Stimulated activated CD4-positive, alpha-beta T cell treated with anti-CD3 and anti-CD28 coated beads, Interleukin-15, amount 100 ng/mL, for 1 hour (primary cell): ENCODE measurements around the gene NLGN1.

Source experiments
- DNase-seq, 2 donors: peaks; one replicate each; pipeline ENCODE4 v3.0.0-alpha.2; 2020; ENCODE audit warnings: low read depth in 1 of 2, low spot score in 1 of 2

Gene NLGN1

GRCh38 chr3:173750591-173750990 is 353.0 kb downstream of the NLGN1 start:
- DNase-seq = no peak

DNA sequence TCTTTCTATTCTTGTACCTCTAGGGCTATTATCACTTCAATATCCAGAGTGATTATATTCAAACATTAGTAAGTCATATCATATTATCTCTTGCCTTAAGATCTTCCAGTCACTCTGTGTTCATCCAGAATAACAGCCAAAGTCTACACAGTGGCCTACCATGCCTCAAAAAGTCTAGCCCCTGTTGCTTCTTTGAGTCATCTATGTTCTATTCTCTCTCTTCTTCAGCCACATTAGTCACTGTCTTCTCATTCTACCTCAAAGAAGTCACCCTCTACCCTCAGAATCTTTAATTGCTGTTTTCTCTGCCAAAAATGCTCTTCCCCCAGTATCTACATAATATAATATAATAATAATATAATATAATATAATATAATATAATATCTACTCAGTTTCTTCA is 356.0 kb downstream of the NLGN1 start:
- no peak for DNase-seq

GRCh38 chr3:173755161-173755560 is 357.6 kb downstream of the NLGN1 start:
- no peak for DNase-seq

DNA sequence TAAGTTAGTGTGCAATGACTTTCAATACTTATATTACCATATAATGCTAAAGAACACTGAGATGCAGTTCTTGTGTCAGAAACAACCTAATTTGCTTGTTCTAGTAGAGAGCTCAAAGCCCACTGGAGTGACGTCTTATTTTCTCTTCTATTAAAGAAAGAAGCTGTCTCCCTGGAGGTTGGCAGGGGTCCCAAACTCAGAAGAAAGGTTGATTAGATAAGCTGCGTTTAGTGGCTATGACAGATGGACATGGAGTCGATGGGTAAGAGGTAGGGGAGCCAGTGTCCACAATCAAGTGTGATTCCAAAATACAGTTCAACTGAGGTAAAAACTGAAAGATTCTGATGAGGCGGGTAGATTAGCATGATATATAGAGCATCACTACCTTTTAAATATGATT is 363.6 kb downstream of the NLGN1 start:
- DNase-seq = no peak

- DNase-seq = no peak
These were observed 365.0 kb downstream of the NLGN1 start for GRCh38 chr3:173762501-173762900.

GRCh38 chr3:173770011-173770410 is 372.5 kb downstream of the NLGN1 start:
- DNase-seq = no peak

DNA sequence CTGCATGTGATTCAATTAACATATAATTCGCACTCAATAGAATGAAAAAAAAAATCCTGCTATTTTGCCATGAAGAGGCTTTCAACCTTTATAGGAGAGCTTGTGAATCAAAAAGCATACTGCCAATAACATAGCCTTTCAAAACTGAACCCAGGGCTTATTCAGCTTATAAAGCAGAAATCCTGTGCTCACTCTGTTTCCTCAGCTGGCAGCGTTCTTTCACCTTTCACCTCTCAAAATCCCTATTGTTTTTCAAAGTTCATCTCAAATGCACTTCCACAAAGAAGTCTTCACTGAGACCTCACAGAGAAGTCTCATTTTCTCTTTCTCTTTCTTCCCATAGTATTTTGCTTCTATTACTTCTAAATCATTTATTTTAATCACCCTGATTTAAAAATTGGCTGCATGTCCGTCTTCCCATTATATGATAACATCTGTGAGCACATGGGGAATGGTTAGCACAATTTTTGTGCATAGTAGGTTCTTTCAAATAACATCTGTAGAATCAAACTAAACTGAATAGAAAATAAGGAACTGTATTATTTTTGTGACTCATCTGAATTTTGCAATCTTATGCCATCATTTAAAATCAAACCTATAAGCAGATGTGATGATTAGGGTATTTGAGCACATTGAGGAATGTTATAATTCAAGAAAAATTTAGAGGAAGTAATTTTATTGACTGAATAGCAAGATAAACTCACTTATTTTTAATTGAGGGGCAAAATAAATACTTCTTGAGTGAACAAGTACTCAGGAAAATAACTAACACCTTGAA is 373.4 kb downstream of the NLGN1 start:
- DNase-seq = no peak

DNA sequence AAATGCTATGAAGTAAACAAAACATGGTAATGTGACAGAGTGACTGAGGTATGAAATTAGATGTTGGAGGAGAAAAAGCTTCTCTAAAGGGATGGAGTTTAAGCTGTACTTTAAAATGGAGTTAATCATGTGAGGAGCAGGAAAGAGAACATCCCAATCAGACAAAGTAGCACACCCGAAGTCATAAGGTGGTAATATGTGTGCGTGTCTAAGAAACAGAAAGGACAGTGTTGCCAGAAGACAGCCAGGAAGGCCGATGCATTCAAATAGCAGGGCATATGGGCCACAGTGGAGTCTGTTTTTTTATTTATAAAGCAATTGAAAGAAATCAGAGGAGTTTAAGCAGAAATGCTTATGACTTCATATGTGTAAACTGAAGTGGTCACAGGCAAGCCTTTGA is 376.3 kb downstream of the NLGN1 start:
- no peak for DNase-seq

GRCh38 chr3:173774294-173774693 is 376.8 kb downstream of the NLGN1 start:
- DNase-seq = no peak

DNA sequence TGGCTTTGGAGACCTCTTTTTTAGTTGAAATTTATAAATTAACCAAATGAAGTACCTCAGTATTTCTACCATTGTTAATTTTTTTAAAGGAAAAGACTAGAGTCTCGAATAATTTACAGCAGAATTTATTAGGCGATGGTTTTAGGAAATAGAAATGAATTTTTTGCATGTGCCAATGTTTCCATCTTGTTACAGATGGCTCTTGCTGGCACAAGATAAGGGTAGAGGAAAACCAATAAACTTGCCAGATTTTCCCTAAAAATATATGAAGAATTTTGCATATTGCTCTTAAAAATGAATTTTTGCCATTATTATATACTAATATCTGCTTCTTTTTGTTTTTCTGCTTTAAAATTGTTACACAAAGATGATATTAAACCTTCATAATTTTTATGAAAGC is 380.7 kb downstream of the NLGN1 start:
- no peak for DNase-seq

GRCh38 chr3:173780067-173780466 is 382.5 kb downstream of the NLGN1 start:
- DNase-seq = no peak

DNA sequence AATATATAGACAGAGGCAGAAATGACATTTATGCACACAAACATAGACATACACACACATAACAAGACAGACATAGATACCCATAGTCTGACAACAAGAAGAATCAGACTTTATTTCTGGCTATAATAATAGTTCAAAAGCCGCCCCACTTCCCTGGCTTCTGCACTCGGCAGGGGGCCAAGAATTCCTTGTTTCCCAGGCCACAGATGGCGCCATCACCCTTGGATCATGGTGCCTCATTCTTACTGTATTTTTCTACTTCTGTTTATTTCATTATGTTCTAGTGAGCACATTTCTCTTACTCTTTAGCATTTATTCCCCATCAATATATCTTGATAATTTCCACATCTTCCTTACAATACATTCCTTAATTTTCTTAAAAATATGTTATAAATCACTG is 387.5 kb downstream of the NLGN1 start:
- no peak for DNase-seq

GRCh38 chr3:173789530-173790162 is 392.1 kb downstream of the NLGN1 start:
- no peak for DNase-seq

DNA sequence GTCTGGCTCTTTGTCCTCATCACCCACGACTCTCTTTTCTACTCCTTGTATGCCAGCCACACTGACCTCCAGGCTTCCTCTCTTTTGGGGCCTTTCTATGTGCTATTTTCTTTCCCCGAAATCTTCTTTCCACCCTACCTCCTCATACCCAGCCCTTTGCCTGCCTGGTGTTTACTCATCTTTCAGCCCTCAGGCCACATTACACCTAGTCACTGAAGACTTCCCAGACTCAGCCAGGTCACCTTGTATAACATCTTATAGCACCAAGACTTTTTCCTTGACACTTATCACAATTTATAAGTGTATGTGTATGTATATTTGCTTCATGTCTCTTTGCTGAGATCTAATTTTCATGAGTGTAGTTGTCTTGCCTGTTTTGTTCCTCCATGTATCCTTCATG is 396.4 kb downstream of the NLGN1 start:
- DNase-seq = no peak

- DNase-seq = no peak
These were observed 398.9 kb downstream of the NLGN1 start for GRCh38 chr3:173796405-173796804.

DNA sequence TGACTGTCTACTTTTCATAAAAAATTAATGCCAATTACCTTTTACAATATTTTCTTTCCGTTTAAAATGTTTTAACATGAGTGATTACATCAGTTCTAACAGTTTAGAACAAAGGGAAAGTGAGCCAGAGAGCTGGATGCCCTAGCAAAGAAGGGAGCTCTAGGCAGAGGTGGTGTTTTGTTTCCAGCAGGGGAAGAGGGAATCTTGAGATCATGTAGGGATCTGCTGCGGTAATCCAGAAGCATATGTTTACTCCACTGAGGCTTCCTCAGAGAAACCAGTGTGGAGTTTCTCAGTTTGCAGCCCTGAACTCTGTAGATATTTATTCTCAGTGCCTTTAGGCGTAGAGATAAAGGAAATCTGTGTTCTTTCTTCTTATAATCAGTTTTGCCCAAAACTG is 399.3 kb downstream of the NLGN1 start:
- DNase-seq = no peak

GRCh38 chr3:173799060-173799816 is 401.7 kb downstream of the NLGN1 start:
- DNase-seq = no peak

GRCh38 chr3:173800154-173800553 is 402.6 kb downstream of the NLGN1 start:
- no peak for DNase-seq

DNA sequence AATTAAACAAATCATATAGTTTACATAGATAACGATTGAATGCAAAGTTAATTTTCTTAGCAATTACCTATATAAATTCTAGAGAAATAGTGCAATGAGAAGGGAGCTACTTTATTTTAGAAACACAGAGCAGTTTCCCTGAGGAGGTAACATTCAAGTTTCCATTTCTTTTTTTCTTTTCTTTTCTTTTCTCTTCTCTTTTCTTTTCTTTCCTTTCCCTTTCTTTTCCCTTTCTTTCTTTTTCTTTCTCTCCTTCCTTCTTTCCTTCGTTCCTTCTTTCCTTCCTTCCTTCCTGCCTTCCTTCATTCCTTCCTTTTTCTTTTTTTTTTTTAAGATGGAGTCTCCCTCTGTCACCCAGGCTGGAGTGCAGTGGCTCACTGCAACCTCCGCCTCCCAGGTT is 417.3 kb downstream of the NLGN1 start:
- no peak for DNase-seq

GRCh38 chr3:173819368-173819767 is 421.8 kb downstream of the NLGN1 start:
- DNase-seq = no peak

GRCh38 chr3:173823911-173824460 is 426.4 kb downstream of the NLGN1 start:
- DNase-seq = no peak

DNA sequence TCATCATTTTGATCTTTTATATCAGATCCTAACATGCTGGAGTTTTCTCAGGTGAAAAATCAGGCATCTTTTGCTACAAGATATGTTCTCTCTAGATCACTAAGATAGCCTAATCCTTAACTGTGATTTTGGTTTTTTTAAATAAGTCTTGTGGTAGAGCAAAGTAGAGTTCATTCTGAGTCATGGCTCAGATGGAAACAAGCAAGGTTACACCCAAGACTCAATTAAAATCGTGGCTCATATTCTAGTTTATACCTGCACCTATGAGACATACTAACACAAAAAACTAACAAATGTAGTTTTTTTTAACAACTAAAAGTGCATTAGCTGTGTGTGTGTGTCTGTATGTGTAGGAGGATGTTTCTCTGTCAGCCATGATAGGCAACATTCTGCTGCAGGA is 428.2 kb downstream of the NLGN1 start:
- DNase-seq = no peak
